K562 treated with DMSO at 1 percent for 48 hours (cell line): Measurements from ENCODE around the gene ZNF467. TPM values are rescaled to one million over a fixed set of nuclear protein-coding genes. Genes with fewer than 3 reads are reported as not detected.

Experiments
- total RNA-seq: library from RNA; unstranded; fragments of 300-600 nt; gene quantifications from 2 replicates; pipeline ENCODE4 v1.2.3, GENCODE V29; 2022; ENCODE audit warnings: low replicate concordance; ENCODE audit errors: extremely low read depth

ZNF467 gene
- not detected in 2 replicates for total RNA-seq

GRCh38 chr7:149773446-149774236 is at the start of gene ZNF467:
ZNF467 (minus strand) TSS chr7:149773588; CDS start chr7:149771032, 2,556 bp downstream.

Other genes starting within 250 kb of the ZNF467 start
- not detected in 2 replicates for gene ZNF862, start 64.8 kb upstream of the ZNF467 start, total RNA-seq
- gene ATP6V0E2, start 100.4 kb upstream of the ZNF467 start, total RNA-seq, result not detected in 2 replicates